NCI-H2081 treated with DMSO at 0.1 percent for 48 hours (cell line): ENCODE data around the gene ZNF66.
"Not testable (repeated sequence)": the region's sequence is repeated elsewhere in the genome, so short reads cannot be mapped to it uniquely, and the experiment has no call there.

Source experiments
- DNase-seq: peaks from one replicate; lab custom pipeline; 2025; lab: John Stamatoyannopoulos, UW

The ZNF66 gene

DNA sequence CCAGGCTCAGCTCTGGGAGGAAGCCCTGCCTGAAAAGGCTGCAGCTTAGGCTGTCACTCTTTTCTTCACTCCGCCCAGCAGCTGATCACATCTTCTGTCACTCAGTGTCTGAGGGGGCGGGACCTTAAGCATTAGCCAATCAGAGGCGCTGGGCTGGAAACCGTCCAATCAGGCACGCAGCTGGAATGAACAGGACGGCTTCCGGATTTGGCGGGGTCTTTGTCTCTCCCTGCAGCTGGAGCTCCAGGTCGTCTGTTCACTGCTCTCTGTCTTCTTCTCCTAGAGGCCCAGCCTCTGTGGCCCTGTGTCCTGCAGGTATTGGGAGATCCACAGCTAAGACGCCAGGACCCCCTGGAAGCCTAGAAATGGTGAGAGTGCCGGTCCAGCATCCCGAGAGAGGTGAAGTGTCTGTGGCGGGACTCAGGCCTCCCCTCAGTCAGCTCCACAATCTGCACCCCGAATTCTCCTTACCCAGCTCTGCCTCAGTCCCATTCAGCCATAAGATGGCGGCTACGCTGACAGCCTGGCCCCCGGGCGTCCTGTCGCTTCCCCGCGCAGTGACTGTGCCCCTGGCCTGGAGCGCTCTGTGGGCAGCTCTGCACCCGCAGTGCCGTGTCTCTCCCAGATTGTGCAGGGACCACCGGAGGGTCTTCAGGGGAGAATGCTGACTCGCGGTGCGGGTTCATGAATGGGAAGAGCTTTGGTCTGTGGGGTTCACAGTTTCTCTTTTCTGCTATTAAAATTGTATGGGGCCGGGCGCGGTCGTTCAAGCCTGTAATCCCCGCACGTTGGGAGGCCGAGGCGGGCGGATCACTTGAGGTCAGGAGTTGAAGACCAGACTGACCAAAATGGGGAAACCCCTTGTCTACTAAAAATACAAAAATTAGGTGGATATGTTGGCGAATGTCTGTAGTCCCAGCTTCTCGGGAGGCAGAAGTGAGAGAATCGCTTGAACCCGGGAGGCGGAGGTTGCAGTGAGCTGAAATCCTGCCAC lies at the start of gene ZNF66:
Gene ZNF66, plus strand, starts transcription at position 222 of the 994 bp plus-strand sequence. Its CDS starts 144 bp downstream, at position 366.
- peak; percentile 83 for DNase-seq

DNA sequence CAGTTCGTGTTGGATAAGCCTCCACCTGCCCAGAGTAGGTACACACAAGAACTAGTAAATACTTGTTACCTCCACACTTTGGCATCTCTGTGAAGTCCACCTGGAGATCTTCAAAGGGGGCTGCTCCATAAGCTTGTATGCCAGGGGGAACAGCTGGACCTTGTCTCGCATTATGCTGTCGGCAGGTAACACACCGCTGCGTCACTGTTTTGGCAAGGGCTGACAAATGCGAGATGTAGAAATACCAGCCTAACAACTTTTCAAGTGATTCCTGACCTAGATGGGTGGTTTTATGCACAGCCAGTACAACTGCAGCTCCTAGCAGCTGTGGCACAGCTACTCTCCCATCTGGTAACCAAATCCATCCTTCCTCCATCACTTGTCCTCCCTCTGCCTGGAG lies 25.9 kb upstream of the ZNF66 start:
- not testable (repeated sequence) for DNase-seq

DNA sequence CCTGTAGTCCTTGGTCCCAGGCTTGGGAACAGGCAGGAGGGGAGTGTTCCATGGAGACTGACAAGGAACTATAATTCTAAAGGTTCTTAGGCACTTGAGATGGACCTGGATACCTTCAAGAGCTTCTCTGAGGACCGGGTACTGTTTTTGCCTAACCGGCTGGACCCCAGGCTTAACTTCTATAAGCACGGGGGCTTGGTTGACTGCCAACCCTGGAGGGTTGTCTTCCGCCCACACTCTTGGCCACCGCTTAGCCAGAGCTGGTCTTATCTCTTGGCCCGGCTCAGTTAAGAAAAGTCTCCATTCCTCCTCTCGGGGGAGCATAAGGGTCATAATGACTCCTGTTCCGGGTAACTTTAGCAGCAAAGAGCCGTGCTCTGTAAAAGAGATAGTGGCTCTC lies 23.8 kb upstream of the ZNF66 start:
- DNase-seq, result not testable (repeated sequence)

GRCh38 chr19:20769225-20769736 lies 6.8 kb upstream of the ZNF66 start:
- not testable (repeated sequence) for DNase-seq

- DNase-seq, result no peak
Measured at GRCh38 chr19:20787786-20788185, 11.7 kb downstream of the ZNF66 start.

DNA sequence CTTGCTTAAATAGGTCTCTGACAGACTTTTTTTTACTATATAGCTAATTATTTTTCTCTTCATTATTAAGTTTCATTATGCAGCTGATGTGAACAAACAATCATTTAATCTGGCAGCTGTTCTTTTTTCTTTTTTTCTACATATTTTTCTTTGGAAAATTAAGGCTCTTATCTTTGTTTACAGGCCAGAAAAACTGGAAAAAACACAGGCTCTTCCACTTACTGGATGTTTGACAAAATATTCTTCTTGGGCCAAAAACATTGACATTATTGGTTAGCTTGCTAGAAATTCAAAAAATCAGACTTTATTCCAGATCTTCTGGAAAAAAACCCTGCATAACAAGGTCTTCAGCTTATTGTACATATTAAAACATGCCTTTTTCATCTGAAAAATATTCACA lies 15.7 kb downstream of the ZNF66 start:
- no peak for DNase-seq

GRCh38 chr19:20806311-20807262 lies 30.5 kb downstream of the ZNF66 start:
- not testable (repeated sequence) for DNase-seq

- DNase-seq, result no peak
Measured at GRCh38 chr19:20840371-20840770, 64.3 kb downstream of the ZNF66 start.
